KMS-11 (cell line): Measurements from ENCODE around the gene NFATC2.

Source experiments
- H2AFZ ChIP-seq: fragments of 200-600 bp; sonication (generic); 2 replicates; pipeline ENCODE4 v1.6.1; 2016; ENCODE audit warnings: antibody characterized with exemption, mixed run types, low read depth
- H3K27ac ChIP-seq: fragments of 200-600 bp; sonication (generic); 2 replicates; pipeline ENCODE4 v1.6.1; 2016; ENCODE audit warnings: mild to moderate bottlenecking, mixed run types
- H3K27me3 ChIP-seq: fragments of 200-600 bp; sonication (generic); 2 replicates; pipeline ENCODE4 v1.6.1; 2017; ENCODE audit warnings: mild to moderate bottlenecking, low read depth, mixed run types, moderate library complexity; ENCODE audit not compliant: insufficient read depth
- H3K36me3 ChIP-seq: fragments of 200-600 bp; sonication (generic); 2 replicates; pipeline ENCODE4 v1.6.1; 2017; ENCODE audit warnings: mild to moderate bottlenecking, mixed run types; ENCODE audit not compliant: insufficient read depth
- H3K4me1 ChIP-seq: fragments of 200-600 bp; sonication (generic); 2 replicates; pipeline ENCODE4 v1.6.1; 2016; ENCODE audit warnings: mild to moderate bottlenecking, low read depth, mixed run types; ENCODE audit not compliant: poor library complexity, severe bottlenecking
- H3K4me2 ChIP-seq: fragments of 200-600 bp; sonication (generic); 2 replicates; pipeline ENCODE4 v1.7.0; 2016; ENCODE audit warnings: mild to moderate bottlenecking, mixed run types
- H3K4me3 ChIP-seq: fragments of 200-600 bp; sonication (generic); IDR thresholded peaks from 2 replicates; pipeline ENCODE4 v1.6.1; 2017; ENCODE audit warnings: low read depth, low read length, mixed read lengths; ENCODE audit not compliant: insufficient read depth
- H3K79me2 ChIP-seq: fragments of 200-600 bp; sonication (generic); 2 replicates; pipeline ENCODE4 v1.6.1; 2016; ENCODE audit warnings: low read depth, mixed run types; ENCODE audit not compliant: insufficient read depth
- H3K9ac ChIP-seq: fragments of 200-600 bp; sonication (generic); 2 replicates; pipeline ENCODE4 v1.6.1; 2016; ENCODE audit warnings: mild to moderate bottlenecking, mixed run types
- H4K20me1 ChIP-seq: fragments of 200-600 bp; sonication (generic); 2 replicates; pipeline ENCODE4 v1.6.1; 2016; ENCODE audit warnings: mild to moderate bottlenecking, mixed run types; ENCODE audit not compliant: insufficient read depth
- CTCF ChIP-seq: fragments of 200-600 bp; sonication (generic); conservative IDR thresholded peaks from 2 replicates; pipeline ENCODE4 v1.6.1; 2017; ENCODE audit warnings: low read depth, mild to moderate bottlenecking, antibody characterized with exemption, low read length, moderate library complexity, mixed read lengths

Gene NFATC2

GRCh38 chr20:51487565-51488268, 54.8 kb downstream of the NFATC2 start:
- no peak overlapping the region for H3K9ac ChIP-seq
- H3K79me2 ChIP-seq, result peaks cover 5% of the 10 kb centered on the region; the same call in 1 of the 2 replicates
- no peak overlapping the region for H3K4me3 ChIP-seq
- H3K27me3 ChIP-seq, result no peaks in the 10 kb centered on the region
- no peak overlapping the region for H3K27ac ChIP-seq
- H3K36me3 ChIP-seq, result no peaks in the 10 kb centered on the region
- TF ChIP-seq CTCF, result no peak
- no peak overlapping the region for H3K4me2 ChIP-seq
- H2AFZ ChIP-seq, result no peak overlapping the region
- no peaks in the 10 kb centered on the region for H3K4me1 ChIP-seq
- no peaks in the 10 kb centered on the region for H4K20me1 ChIP-seq

GRCh38 chr20:51487076-51487475, 55.4 kb downstream of the NFATC2 start:
- H3K4me1 ChIP-seq, result peaks cover 6% of the 10 kb centered on the region

GRCh38 chr20:51486197-51487005, 56.1 kb downstream of the NFATC2 start:
- no peak overlapping the region for H3K4me3 ChIP-seq
- H3K9ac ChIP-seq, result no peak overlapping the region
- H3K27me3 ChIP-seq, result no peaks in the 10 kb centered on the region
- H2AFZ ChIP-seq, result no peak overlapping the region
- no peaks in the 10 kb centered on the region for H4K20me1 ChIP-seq
- no peak for TF ChIP-seq CTCF
- no peaks in the 10 kb centered on the region for H3K36me3 ChIP-seq
- no peak overlapping the region for H3K4me2 ChIP-seq
- peaks cover 13% of the 10 kb centered on the region for H3K4me1 ChIP-seq
- H3K27ac ChIP-seq, result no peak overlapping the region
- H3K79me2 ChIP-seq, result peaks cover 5% of the 10 kb centered on the region; the same call in 1 of the 2 replicates

More at GRCh38 chr20:51487076-51487475, 55.4 kb downstream of the NFATC2 start:
- TF ChIP-seq CTCF, result no peak
- H3K79me2 ChIP-seq, result peaks cover 5% of the 10 kb centered on the region; the same call in 1 of the 2 replicates
- H3K4me2 ChIP-seq, result no peak overlapping the region
- H2AFZ ChIP-seq, result no peak overlapping the region
- H3K9ac ChIP-seq, result no peak overlapping the region
- no peaks in the 10 kb centered on the region for H3K36me3 ChIP-seq
- no peaks in the 10 kb centered on the region for H3K27me3 ChIP-seq
- H3K27ac ChIP-seq, result no peak overlapping the region
- H4K20me1 ChIP-seq, result no peaks in the 10 kb centered on the region
- no peak overlapping the region for H3K4me3 ChIP-seq

- Histone ChIP-seq H3K27me3 (no peaks in the 10 kb centered on the region), H3K9ac (no peak overlapping the region), H3K4me3 (no peak overlapping the region), H4K20me1 (no peaks in the 10 kb centered on the region), H3K79me2 (peaks cover 2% of the 10 kb centered on the region; the same call in 1 of the 2 replicates), H3K27ac (no peak overlapping the region), H3K4me2 (no peak overlapping the region), H3K36me3 (no peaks in the 10 kb centered on the region), H2AFZ (no peak overlapping the region), H3K4me1 (peaks cover 27% of the 10 kb centered on the region)
- no peak for TF ChIP-seq CTCF
These were observed 57.7 kb downstream of the NFATC2 start for GRCh38 chr20:51484831-51485230.
